Hepatocyte (in vitro differentiated cells): ENCODE measurements around the gene FARSA. TPM values are rescaled to one million over a fixed set of nuclear protein-coding genes. Genes with fewer than 3 reads are reported as not detected.
"Not testable (repeated sequence)": the region's sequence is repeated elsewhere in the genome, so short reads cannot be mapped to it uniquely, and the experiment has no call there.

Source experiments
- DNase-seq: peaks from one replicate; pipeline ENCODE4 v3.0.0-alpha.2; 2016; ENCODE audit warnings: low spot score
- H2AFZ ChIP-seq: fragments of 200-600 bp; sonication (generic); 2 replicates; pipeline ENCODE4 v1.6.0; 2016; ENCODE audit warnings: antibody characterized with exemption, mild to moderate bottlenecking
- H3K27ac ChIP-seq: fragments of 200-600 bp; sonication (generic); 2 replicates; pipeline ENCODE4 v1.5.1; 2016; ENCODE audit warnings: mild to moderate bottlenecking
- H3K27me3 ChIP-seq: fragments of 200-600 bp; sonication (generic); 2 replicates; pipeline ENCODE4 v1.6.1; 2016
- H3K36me3 ChIP-seq: fragments of 200-600 bp; sonication (generic); replicated peaks from 2 replicates; pipeline ENCODE4 v1.5.1; 2016; ENCODE audit warnings: low read depth; ENCODE audit not compliant: insufficient read depth
- H3K4me1 ChIP-seq: fragments of 200-600 bp; sonication (generic); 2 replicates; pipeline ENCODE4 v1.5.1; 2016; ENCODE audit warnings: mild to moderate bottlenecking, moderate library complexity; ENCODE audit not compliant: insufficient read depth
- H3K4me2 ChIP-seq: fragments of 200-600 bp; sonication (generic); 2 replicates; pipeline ENCODE4 v1.6.0; 2016
- H3K4me3 ChIP-seq: fragments of 200-600 bp; sonication (generic); 2 replicates; pipeline ENCODE4 v1.5.1; 2016; ENCODE audit warnings: mild to moderate bottlenecking
- H3K79me2 ChIP-seq: fragments of 200-600 bp; sonication (generic); 2 replicates; pipeline ENCODE4 v1.6.0; 2017; ENCODE audit warnings: mild to moderate bottlenecking
- H3K9me2 ChIP-seq: fragments of 200-600 bp; sonication (generic); replicated peaks from 2 replicates; pipeline ENCODE4 v1.6.0; 2017; ENCODE audit warnings: mild to moderate bottlenecking; ENCODE audit not compliant: insufficient read depth
- H3K9me3 ChIP-seq: fragments of 200-600 bp; sonication (generic); 2 replicates; pipeline ENCODE4 v1.5.1; 2016; ENCODE audit warnings: low read depth, mild to moderate bottlenecking
- H4K20me1 ChIP-seq: fragments of 200-600 bp; sonication (generic); 2 replicates; pipeline ENCODE4 v1.6.0; 2016; ENCODE audit warnings: mild to moderate bottlenecking; ENCODE audit not compliant: insufficient read depth, poor library complexity, severe bottlenecking
- CTCF ChIP-seq: fragments of 200-600 bp; sonication (generic); IDR thresholded peaks from 2 replicates; pipeline ENCODE4 v1.5.1; 2016; ENCODE audit warnings: antibody characterized with exemption, mild to moderate bottlenecking; ENCODE audit not compliant: poor library complexity
- EZH2 ChIP-seq: fragments of 200-600 bp; sonication (generic); IDR thresholded peaks from 2 replicates; pipeline ENCODE4 v1.6.1; 2016; ENCODE audit warnings: antibody characterized with exemption, mild to moderate bottlenecking, borderline replicate concordance
- EZH2phosphoT487 ChIP-seq: fragments of 200-600 bp; sonication (generic); IDR thresholded peaks from one replicate; pipeline ENCODE4 v1.6.1; 2018; ENCODE audit warnings: antibody characterized with exemption, mild to moderate bottlenecking, low read depth, moderate library complexity; ENCODE audit not compliant: unreplicated experiment, severe bottlenecking
- WGBS: methylation state at CpG from one replicate; pipeline ENCODE4 v1.1.6; 2016; ENCODE audit warnings: low lambda C conversion rate; ENCODE audit errors: missing lambda C conversion rate; 5-methylcytosine and 5-hydroxymethylcytosine counted together
- polyA plus RNA-seq: library from polyadenylated mRNA; unstranded; fragments of >200 nt; fragmentation: Nextera tagmentation; extraction: Ambion mirVana; gene quantifications from 2 replicates; pipeline ENCODE4 v1.2.1, GENCODE V29; 2016
- total RNA-seq: library from RNA; depleted of rRNA; stranded (reverse); fragments of >200 nt; gene quantifications from 2 replicates; pipeline ENCODE4 v1.2.3, GENCODE V29; 2014

FARSA gene
- total and polyA plus RNA-seq, 2 experiments from 2014 or later: 45.6 to 86.5 TPM

- no peak for TF ChIP-seq EZH2
- TF ChIP-seq EZH2phosphoT487: no peak
- no peak for TF ChIP-seq CTCF
- WGBS: 83% methylated on average over 12 of the region's 12 CpGs
Measured at GRCh38 chr19:12953799-12954611, 20.5 kb upstream of the FARSA start.

GRCh38 chr19:12953138-12953798 lies 19.8 kb upstream of the FARSA start:
- no peaks in the 10 kb centered on the region for H3K27me3 ChIP-seq
- H3K27ac ChIP-seq: peak overlapping the region; percentile 73
- H3K4me2 ChIP-seq: peak overlapping the region; percentile 5
- no peaks in the 10 kb centered on the region for H3K36me3 ChIP-seq
- peaks cover 28% of the 10 kb centered on the region for H3K4me1 ChIP-seq
- peaks cover 2% of the 10 kb centered on the region for H4K20me1 ChIP-seq
- no peak for DNase-seq
- H3K79me2 ChIP-seq: peaks cover 45% of the 10 kb centered on the region
- TF ChIP-seq EZH2: no peak
- no peak for TF ChIP-seq EZH2phosphoT487
- no peak for TF ChIP-seq CTCF
- 75% methylated on average over 11 of the region's 11 CpGs for WGBS
- no peak overlapping the region for H3K4me3 ChIP-seq
- H3K9me2 ChIP-seq: no peaks in the 10 kb centered on the region
- no peaks in the 10 kb centered on the region for H3K9me3 ChIP-seq
- H2AFZ ChIP-seq: no peak overlapping the region

More at GRCh38 chr19:12953799-12954611, 20.5 kb upstream of the FARSA start:
- H4K20me1 ChIP-seq: peaks cover 2% of the 10 kb centered on the region
- H3K9me3 ChIP-seq: no peaks in the 10 kb centered on the region
- no peaks in the 10 kb centered on the region for H3K27me3 ChIP-seq
- peaks cover 28% of the 10 kb centered on the region for H3K4me1 ChIP-seq
- H3K36me3 ChIP-seq: no peaks in the 10 kb centered on the region
- no peak overlapping the region for H2AFZ ChIP-seq
- no peak for DNase-seq
- H3K27ac ChIP-seq: peak overlapping the region; percentile 73
- H3K79me2 ChIP-seq: peaks cover 39% of the 10 kb centered on the region
- no peaks in the 10 kb centered on the region for H3K9me2 ChIP-seq
- no peak overlapping the region for H3K4me3 ChIP-seq
- peak overlapping the region; percentile 5 for H3K4me2 ChIP-seq

GRCh38 chr19:12952488-12953137 lies 19.1 kb upstream of the FARSA start:
- no peak for DNase-seq
- peaks cover 49% of the 10 kb centered on the region for H3K79me2 ChIP-seq
- 88% methylated on average over 12 of the region's 12 CpGs for WGBS
- no peak overlapping the region for H2AFZ ChIP-seq
- peaks cover 2% of the 10 kb centered on the region for H4K20me1 ChIP-seq
- peaks cover 28% of the 10 kb centered on the region for H3K4me1 ChIP-seq
- H3K4me2 ChIP-seq: no peak overlapping the region
- no peaks in the 10 kb centered on the region for H3K36me3 ChIP-seq
- H3K27me3 ChIP-seq: no peaks in the 10 kb centered on the region
- no peaks in the 10 kb centered on the region for H3K9me2 ChIP-seq
- H3K27ac ChIP-seq: peak overlapping the region; percentile 73
- H3K9me3 ChIP-seq: no peaks in the 10 kb centered on the region
- H3K4me3 ChIP-seq: no peak overlapping the region
- TF ChIP-seq EZH2phosphoT487 (no peak), CTCF (no peak), EZH2 (no peak)

GRCh38 chr19:12952050-12952449 lies 18.5 kb upstream of the FARSA start:
- not testable (repeated sequence) for H3K9me2 ChIP-seq, H3K27me3 ChIP-seq, H4K20me1 ChIP-seq, H3K4me3 ChIP-seq, H2AFZ ChIP-seq, H3K36me3 ChIP-seq, DNase-seq, H3K4me2 ChIP-seq, H3K9me3 ChIP-seq
- peaks cover 51% of the 10 kb centered on the region for H3K79me2 ChIP-seq
- WGBS: 95% methylated on average over 6 of the region's 6 CpGs
- H3K4me1 ChIP-seq: peaks cover 33% of the 10 kb centered on the region
- peak overlapping the region; percentile 73 for H3K27ac ChIP-seq
